HG03565 (cell line): ENCODE measurements around the gene SESTD1.

Experiments
- ATAC-seq: cut with Tn5 transposase; IDR thresholded peaks from one replicate; pipeline ENCODE4 v1.9.1; 2021; ENCODE audit warnings: mild to moderate bottlenecking, moderate library complexity; ENCODE audit not compliant: unreplicated experiment

Gene SESTD1

DNA sequence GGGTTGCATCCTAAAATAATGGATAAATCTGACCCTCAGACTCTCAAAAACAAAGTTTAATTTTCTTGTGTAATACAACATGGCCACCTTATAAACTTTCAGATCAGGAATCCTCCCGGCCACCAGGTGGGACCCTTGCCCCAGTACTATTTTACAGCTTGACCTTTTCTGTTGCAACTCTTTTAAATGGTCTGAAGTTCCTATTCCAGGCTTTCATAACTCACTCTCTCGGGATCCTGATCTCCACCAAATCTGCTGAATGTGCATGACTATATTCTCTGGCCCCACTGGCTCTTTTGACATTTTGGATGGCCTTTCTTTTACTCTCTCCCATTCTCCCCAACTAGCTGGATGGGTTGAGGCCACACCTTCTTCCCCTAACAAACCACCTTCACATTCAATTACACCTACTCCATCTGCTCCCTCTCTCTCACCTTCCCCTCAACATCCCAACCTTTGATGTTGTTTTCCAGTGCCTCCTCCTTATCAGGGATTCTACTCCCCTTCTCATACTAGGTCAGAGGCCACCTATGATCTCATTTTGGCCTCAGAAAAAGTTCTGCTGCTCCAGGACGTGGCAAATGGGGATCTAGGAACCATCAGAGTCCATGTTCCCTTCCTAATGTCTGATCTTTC lies 70.8 kb downstream of the SESTD1 start:
- ATAC-seq = no peak

DNA sequence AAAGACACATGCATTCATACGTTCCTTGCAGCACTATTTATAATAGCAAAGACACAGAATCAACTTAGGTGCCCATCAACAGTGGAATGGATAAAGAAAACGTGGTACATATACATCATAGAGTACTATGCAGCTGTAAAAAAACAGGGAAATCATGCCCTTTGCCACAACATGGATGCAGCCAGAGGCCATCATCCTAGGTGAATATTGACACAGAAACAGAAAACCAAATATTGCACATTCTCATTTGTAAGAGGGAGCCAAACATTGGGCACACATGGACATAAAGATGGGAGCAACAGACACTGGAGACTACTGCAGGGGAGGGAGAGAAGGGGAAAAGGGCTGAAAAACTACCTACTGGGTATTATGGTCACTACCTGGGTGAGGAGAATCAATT lies 73.5 kb downstream of the SESTD1 start:
- ATAC-seq = no peak

DNA sequence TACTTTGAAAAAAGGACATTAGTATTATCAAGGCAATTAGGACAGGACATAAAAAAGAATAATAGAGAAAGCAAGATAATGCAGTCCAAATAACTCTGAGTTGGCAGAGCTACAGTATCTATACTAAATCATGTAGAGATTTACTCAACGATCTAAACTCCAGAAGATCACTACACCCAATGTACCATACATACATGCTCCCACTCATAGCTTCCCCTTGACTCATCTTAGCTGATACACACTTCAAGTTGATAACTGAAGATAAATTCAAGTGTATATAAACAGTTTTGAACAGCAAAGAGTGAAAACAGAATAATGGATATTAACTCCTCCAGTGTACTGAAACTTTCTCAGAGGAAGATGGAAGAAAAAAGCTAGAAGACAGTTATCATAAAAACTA lies 78.5 kb downstream of the SESTD1 start:
- no peak for ATAC-seq

DNA sequence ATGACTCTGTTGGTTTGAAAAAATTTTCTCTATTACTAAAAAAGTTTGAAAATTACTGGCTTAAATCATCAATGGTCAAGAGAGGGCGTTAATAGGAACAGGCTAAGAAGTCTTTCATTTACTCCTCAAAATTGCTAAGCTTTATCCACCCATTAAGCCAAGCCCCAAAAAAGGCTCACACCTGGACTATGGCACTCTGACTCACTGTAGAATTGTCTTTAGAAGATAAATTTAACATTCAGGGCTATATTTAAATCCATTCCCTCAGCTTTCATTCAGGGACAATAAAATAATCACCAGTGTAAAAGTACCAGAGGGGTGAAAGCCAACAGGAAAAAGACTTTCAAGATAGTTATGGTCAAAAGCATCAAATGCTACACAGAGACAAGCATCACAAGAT lies 80.0 kb downstream of the SESTD1 start:
- no peak for ATAC-seq

DNA sequence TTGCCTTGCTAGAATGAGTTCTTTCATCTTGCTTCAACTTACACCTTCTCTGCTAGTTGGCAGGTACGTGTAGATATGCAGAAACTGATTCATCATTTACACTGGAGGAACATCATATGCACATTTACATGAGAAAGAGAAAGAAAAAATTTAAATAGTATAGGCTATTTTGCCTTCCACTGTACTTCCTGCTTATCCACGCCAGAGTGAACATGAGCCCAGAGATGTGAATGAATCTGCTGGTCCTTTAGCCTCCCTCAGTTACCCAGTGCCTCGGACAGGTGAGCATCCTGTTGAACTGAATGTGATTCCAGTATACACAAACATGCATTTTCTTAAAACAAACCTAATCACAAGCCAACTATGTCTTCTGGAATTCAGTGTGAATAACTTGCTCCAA lies 83.6 kb downstream of the SESTD1 start:
- no peak for ATAC-seq

DNA sequence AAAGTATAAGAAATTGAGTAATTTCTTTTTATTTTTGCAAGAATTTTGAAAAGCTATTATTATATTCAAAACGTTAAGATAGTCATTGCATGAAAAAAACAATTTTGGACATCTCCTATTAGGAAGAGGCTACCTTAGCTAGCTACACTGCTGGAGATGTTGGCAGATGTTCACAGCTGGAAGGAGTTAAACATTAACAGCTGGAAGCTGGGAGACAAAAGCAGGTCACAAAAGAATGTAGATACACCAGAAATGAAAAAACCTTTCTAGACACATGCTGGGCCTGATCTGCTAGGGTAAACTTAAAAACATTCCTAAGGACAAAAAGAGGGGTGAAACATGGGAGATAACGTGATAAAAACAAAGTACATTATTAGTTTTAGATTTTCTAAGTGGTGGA lies 84.4 kb downstream of the SESTD1 start:
- ATAC-seq = no peak

DNA sequence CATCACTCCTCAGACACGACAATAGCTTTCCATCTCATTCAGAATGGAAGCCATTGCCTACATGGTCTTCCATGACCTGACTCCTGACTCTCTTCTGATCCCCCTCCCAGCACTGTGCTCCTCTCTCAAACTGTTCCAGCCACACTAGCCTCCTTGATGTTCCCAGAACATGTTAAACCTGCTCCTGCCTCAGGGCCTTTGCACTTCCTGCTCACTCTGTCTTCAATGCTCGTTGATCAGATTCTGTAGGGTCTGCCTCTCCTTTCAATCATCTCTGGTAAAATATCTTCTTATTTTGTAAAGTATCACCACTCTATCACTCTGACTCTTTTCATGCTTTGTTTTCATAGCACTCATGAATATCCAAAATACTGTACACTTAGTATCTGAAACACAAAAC lies 84.9 kb downstream of the SESTD1 start:
- ATAC-seq = no peak

DNA sequence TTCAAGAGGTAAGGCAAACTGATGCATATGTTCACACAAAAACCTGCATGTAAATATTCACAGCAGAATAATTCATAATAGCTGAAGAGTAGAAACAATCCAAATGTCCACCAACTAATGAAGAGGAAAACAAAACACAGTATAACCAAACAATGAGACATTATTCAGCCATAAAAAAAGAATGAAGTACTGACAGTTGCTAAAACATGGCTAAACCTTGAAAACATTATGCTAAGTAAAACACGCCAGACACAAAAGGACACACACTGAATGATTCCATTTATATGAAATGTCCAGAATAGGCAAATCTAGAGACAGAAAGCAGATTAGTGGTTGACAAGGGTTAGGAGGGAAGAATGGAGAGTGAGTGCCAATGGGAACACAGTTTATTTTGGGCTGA lies 86.9 kb downstream of the SESTD1 start:
- ATAC-seq = no peak

DNA sequence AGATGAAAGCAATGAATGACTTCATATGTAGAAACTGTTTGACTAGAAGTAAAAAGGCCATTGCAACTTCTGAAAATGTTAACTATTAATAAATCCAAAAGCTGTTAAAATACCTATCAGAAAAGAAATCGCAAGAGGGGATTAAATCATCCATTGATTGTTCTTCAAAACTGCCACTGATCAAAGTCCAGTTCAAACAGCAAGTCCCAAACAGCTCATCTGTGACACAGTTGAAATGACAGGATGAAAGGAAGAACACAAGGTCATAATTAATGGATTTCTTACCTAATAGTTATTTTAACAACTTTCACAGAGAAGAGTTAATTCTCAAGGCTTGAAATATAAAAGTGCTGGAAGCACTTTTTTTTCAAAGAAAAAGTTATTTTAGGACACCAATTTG lies 90.4 kb downstream of the SESTD1 start:
- ATAC-seq = no peak

DNA sequence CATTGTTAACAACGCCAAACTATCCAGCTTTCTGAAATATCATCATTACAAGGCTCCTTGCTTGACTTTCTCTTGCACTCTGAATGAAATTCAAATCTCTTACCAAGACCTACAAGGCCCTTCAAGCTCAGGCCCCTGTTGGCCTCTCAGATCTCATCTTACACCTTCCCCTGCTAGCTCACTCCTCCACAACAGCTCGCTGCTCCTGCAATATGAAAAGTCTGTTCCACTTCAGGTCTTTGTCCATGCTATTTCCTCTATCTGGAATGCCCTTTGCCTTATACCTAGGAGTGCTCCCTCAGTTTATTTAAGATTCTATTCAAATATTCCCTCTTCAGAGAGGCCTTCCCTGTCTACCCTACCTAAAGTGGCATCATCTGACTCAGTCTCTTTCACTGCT lies 91.7 kb downstream of the SESTD1 start:
- ATAC-seq = no peak

DNA sequence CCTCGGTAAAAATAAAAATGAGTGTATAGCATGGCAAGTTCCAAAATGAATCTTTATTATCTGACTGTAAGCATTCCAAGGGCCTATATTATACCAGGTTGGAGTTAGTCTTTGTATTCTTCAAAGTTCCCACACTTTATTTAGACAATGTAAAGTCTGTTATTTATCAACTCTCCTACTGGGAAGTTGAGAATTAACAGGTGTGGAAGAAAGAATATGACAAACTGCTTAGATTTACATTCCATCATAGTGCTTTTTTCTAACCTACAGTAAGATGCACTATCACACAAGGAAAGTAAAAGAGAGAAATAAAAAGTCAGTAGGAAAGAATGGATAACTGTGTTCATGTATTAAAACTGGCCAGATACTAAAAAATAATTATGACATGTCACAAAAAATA lies 93.3 kb downstream of the SESTD1 start:
- ATAC-seq = no peak

DNA sequence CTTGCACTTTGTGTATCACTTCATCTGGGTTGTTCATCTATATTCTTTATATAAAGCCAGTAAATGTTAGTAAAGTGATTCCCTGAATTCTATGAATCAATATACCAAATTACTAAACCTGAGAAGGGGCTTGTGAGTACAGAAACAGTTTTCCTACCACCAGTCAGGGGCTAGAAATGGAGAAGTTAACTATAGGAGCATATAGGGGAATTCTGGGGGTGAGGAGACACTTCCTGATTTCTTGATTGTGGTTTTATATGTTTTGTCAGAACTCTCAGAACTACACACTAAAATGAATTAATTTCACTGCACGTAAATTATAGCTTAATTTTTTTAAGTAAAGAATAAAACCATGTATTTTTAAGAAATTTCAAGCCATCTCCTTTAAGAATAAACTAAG lies 93.7 kb downstream of the SESTD1 start:
- no peak for ATAC-seq

DNA sequence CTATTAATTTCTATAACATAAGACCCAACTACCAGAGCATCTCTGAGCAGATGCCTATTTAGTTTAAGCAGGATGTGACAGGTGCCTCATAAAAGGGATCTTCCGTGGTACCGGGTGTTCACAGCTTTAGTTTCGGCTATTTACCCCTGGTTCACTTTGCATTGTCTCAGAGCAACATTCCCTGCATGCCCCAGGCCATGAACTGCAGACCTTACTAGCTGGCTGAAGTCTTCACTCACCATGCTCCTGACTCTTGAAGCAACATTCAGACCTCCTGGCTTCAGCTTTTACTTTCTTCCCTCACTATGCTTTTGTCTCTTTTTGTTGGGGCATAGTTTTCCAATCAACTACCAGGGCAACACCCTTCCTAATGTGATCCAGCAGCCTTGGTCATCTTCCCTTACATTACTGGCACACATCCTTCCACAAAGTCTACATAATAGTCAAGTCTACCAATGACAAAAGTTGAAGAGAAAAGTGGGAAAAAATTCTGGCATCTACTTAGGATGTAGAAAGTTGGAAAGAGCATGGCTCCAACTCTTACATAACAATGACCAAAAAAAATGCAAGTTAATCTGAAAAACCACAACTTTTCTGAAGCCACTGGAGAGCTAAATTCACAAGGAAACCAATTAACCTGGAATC lies 99.2 kb downstream of the SESTD1 start:
- no peak for ATAC-seq

DNA sequence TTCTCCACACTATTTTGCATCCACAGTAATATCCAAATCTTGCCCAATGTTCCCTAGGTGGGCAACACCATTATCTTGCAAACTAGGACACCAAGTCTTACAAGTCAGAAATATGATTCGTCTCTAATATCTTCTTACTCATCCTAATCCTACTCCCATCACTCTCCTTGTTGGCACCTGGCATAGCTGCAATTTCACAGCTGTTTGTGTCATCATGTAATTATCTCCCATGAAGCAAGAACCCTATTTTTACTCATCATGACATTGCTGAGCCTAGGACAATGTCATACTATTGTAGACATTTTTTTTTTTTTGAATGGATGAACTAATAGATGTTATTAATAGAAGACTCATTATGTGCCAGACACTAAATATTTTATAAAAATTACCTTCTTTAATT lies 123.4 kb downstream of the SESTD1 start:
- ATAC-seq = no peak

DNA sequence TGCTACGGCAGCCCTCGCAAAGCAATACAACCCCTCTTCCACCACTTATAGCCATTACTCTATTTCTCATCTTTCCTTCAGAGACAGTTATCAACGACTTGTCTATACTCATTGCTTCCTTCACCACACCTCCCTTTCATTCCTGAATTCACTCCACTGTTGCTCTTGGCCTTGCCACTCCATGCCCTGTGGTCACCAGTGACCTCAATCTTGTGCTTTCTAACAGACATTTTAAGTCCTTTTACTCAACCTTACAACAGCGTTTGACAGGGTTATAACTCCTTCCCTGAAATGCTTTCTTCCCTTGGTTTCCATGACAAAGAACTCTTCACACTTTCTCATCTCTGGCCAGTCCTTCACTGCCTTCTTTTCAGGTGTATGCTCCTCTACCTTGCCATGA lies 124.1 kb downstream of the SESTD1 start:
- ATAC-seq = no peak

DNA sequence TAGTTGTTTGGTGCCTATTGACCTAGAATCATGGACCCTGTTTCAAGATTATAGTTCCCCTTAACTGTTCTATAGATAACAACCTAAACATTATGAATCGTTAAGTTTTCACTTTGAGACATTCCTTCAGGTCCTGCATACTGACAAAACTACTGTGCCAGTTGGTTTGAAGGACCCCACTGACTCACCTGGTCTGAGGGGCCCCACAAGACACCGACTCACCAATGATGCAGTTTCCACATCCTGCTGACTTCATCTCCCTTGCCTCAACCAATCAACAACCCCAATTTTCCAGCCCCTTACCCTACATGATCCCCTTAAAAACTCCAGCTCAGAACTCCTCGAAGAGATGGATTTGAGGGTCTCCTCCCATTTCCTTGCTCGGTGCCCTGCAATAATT lies 125.1 kb downstream of the SESTD1 start:
- ATAC-seq = no peak

DNA sequence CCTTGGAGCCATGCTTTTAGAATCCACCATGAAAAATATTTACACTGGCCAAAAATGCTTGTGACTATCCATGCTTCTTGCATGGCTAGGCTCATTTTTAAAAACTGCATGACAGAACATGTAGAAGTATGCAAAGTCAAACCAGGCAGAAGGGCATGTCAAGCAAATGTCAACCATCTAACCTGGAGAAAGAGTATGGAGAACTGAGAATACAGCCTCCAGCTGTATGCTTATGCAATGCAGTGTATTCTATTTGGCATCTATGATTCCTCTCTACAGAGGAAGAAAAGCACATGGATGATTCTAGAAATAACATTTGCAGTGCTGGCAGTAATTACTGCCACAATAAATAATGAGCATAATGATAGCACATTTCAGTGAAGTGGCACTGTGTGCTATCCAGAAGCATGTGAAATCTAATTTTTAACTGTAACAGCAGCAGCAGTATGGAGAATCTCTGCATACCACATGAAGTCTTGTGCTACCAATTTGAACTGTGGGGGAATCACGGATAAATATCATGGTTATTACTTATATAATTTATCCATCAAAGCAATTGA lies 127.4 kb downstream of the SESTD1 start:
- no peak for ATAC-seq

DNA sequence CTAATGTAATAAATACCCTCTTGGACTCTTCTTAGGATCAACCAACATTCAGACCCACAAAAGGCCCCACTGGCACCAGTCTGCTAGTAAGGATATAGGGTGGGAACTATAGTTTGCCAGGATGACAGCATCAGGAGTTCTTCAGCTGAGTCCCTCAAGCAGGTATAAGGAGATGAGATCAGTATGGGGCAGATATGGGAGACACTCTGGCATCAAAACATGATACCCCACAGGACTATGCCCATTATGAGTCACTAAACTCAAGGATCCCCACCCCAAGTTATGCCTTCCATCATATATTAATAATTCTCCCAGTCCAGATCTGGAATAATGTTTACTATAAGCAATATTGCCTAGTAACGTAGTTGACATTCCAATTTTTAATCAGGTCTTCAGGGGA lies 131.6 kb downstream of the SESTD1 start:
- no peak for ATAC-seq

DNA sequence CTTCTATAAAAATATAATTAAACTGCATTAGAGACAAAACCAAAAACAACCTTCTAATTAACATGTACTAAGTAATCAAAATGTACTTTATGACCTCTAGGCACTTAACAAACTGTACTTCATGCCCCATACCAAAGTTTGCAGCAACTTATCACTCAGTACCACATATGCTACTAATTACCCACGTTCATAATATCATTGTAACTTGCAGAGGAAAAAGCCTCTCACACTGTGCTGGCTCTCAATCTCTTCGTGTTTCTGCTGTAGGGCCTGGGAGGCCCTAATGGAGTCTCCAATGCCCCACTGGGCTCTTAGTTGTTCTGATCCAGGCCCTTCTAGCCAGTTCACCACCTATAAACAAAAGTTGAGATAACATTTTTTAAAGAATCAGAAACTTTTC lies 132.6 kb downstream of the SESTD1 start:
- no peak for ATAC-seq

DNA sequence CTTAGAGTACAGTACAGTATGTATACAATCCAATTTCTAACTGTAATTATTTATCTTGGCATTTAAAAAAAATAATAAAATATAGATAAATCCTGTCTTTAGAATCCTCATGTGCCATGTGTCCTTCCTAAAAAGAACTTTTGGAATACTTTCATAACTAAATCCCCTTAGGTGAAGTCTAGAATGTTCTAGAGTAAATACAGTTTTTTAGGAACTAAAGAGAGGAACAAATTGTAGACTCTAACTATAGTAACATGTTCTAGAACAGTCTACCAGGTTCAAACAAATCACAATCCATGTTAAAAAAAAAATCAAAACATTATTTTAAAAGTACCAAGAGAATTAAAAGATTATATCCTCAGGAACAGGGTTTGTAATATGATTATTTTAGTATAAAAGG lies 134.1 kb downstream of the SESTD1 start:
- no peak for ATAC-seq

DNA sequence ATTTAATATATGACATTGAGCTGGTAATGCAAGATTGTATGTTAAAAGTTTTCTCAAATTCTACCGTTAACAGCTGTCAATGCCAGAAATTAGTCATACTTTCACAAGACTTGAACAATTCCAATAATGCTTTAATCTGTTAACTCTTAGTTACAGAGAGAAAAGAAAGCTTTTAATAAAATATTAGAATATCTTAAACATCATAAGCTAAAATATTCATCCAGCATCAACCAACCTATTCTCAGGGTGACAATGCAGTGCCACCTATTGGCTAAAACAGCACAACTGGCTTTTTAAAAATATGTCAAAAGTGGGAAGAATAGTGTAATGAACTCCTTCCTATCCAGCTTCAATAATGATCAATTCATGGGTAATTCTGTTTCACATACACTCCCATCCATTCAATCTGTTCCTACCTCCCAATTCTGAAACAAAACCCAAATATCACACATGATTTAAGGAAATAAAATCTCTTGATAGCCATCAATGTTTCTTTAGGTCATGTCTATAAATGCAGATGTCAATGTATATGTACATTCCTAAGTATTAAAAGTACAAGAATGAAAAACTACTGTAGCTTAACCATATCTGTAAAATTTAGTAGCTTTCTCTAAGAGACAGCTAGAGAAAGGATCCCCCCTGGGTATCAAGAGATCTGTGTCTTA lies 134.9 kb downstream of the SESTD1 start:
- ATAC-seq = peak; percentile 56

DNA sequence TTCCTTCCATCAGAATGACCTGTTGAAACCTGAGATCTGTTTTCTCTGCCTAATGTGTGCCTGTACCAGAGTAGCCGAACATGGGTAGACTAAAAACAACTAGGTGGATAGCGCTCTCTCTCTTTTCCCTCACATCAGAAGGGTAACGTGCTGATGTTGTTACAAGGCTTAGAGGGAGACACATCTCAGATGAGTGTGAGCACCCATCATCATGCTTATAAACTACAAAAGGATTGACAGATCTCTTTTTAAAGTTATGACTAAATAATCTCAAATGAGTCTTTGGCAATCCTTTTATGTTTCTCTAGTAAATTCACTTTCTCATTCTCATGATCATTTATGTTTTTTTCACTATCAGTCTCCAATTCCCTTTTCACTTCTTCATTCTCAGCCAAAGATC lies 139.2 kb downstream of the SESTD1 start:
- no peak for ATAC-seq
